ENCODE measurements around the gene MAP3K5.

GRCh38 chr6:136782021-136782770, 10.1 kb downstream of the MAP3K5 start:
- TF ChIP-seq RARB (CRISPR knock-in tag; IDR thresholded peaks at IDR 0.05) (no peak), CSDC2 (CRISPR knock-in tag; IDR thresholded peaks at IDR 0.05) (no peak), CREB5 (CRISPR knock-in tag; IDR thresholded peaks at IDR 0.05; ENCODE audit: low read depth) (no peak), ZNF70 (CRISPR knock-in tag; IDR thresholded peaks at IDR 0.05) (no peak), BACH2 (CRISPR knock-in tag; IDR thresholded peaks at IDR 0.05; ENCODE audit: borderline replicate concordance) (no peak), OSR1 (CRISPR knock-in tag; IDR thresholded peaks at IDR 0.05) (no peak), CSRNP3 (CRISPR knock-in tag; IDR thresholded peaks at IDR 0.05) (no peak)
